IPS-15b (cell line): ENCODE results near the gene PFKFB4.

Experiments
- H3K27me3 ChIP-seq: one replicate; pipeline ENCODE4 v1.6.1; 2013; ENCODE audit warnings: low read length; ENCODE audit not compliant: control insufficient read depth, insufficient read depth
- H3K36me3 ChIP-seq: one replicate; pipeline ENCODE4 v1.6.1; 2013; ENCODE audit warnings: low read length; ENCODE audit not compliant: control insufficient read depth, insufficient read depth
- H3K4me1 ChIP-seq: one replicate; pipeline ENCODE4 v1.6.1; 2013; ENCODE audit warnings: mild to moderate bottlenecking, low read length; ENCODE audit not compliant: control insufficient read depth, insufficient read depth
- H3K4me3 ChIP-seq: one replicate; pipeline ENCODE4 v1.5.1; 2013; ENCODE audit warnings: low read depth, low read length
- H3K9ac ChIP-seq: one replicate; pipeline ENCODE4 v1.6.1; 2013; ENCODE audit warnings: low read depth, mild to moderate bottlenecking, low read length
- H3K9me3 ChIP-seq: one replicate; pipeline ENCODE4 v1.6.1; 2013; ENCODE audit warnings: mild to moderate bottlenecking, low read length; ENCODE audit not compliant: control insufficient read depth, insufficient read depth

Gene PFKFB4

GRCh38 chr3:48556796-48557626 is at the start of gene PFKFB4:
PFKFB4 (minus strand) TSS chr3:48556803; CDS start chr3:48556777, 26 bp downstream.
- H3K36me3 ChIP-seq = peaks cover 2% of the 10 kb centered on the region
- peaks cover 7% of the 10 kb centered on the region for H3K4me1 ChIP-seq
- H3K27me3 ChIP-seq = no peaks in the 10 kb centered on the region
- H3K9me3 ChIP-seq = no peaks in the 10 kb centered on the region
- H3K4me3 ChIP-seq = peak within 1 kb of the TSS; percentile 90
- H3K9ac ChIP-seq = peak within 1 kb of the TSS; percentile 70

- H3K9me3 ChIP-seq = no peaks in the 10 kb centered on the region
- H3K36me3 ChIP-seq = peaks cover 85% of the 10 kb centered on the region
- H3K9ac ChIP-seq = no peak overlapping the region
- no peaks in the 10 kb centered on the region for H3K4me1 ChIP-seq
- H3K4me3 ChIP-seq = no peak overlapping the region
- H3K27me3 ChIP-seq = no peaks in the 10 kb centered on the region
Measured at GRCh38 chr3:48601622-48601994, 45.0 kb upstream of the PFKFB4 start.

- H3K36me3 ChIP-seq = peaks cover 83% of the 10 kb centered on the region
- no peaks in the 10 kb centered on the region for H3K27me3 ChIP-seq
- peaks cover 3% of the 10 kb centered on the region for H3K4me1 ChIP-seq
- no peaks in the 10 kb centered on the region for H3K9me3 ChIP-seq
- H3K9ac ChIP-seq = no peak overlapping the region
- H3K4me3 ChIP-seq = no peak overlapping the region
Measured at GRCh38 chr3:48600711-48601621, 44.4 kb upstream of the PFKFB4 start.

- Histone ChIP-seq H3K4me3 (no peak overlapping the region), H3K9me3 (no peaks in the 10 kb centered on the region), H3K9ac (no peak overlapping the region), H3K36me3 (peaks cover 70% of the 10 kb centered on the region), H3K4me1 (peaks cover 4% of the 10 kb centered on the region), H3K27me3 (no peaks in the 10 kb centered on the region)
Measured at GRCh38 chr3:48599509-48600285, 43.1 kb upstream of the PFKFB4 start.

- Histone ChIP-seq H3K4me1 (peaks cover 5% of the 10 kb centered on the region), H3K9ac (no peak overlapping the region), H3K4me3 (no peak overlapping the region), H3K9me3 (no peaks in the 10 kb centered on the region), H3K36me3 (peaks cover 64% of the 10 kb centered on the region), H3K27me3 (no peaks in the 10 kb centered on the region)
Measured at GRCh38 chr3:48599077-48599501, 42.5 kb upstream of the PFKFB4 start.

GRCh38 chr3:48598323-48599076 is 41.9 kb upstream of the PFKFB4 start:
- Histone ChIP-seq H3K9ac (no peak overlapping the region), H3K9me3 (no peaks in the 10 kb centered on the region), H3K4me3 (no peak overlapping the region), H3K36me3 (peaks cover 59% of the 10 kb centered on the region), H3K4me1 (peaks cover 9% of the 10 kb centered on the region), H3K27me3 (no peaks in the 10 kb centered on the region)

GRCh38 chr3:48597408-48597800 is 40.8 kb upstream of the PFKFB4 start:
- Histone ChIP-seq H3K4me3 (no peak overlapping the region), H3K4me1 (peaks cover 9% of the 10 kb centered on the region), H3K27me3 (no peaks in the 10 kb centered on the region), H3K9me3 (no peaks in the 10 kb centered on the region), H3K36me3 (peaks cover 59% of the 10 kb centered on the region), H3K9ac (no peak overlapping the region)

GRCh38 chr3:48596676-48597407 is 40.2 kb upstream of the PFKFB4 start:
- Histone ChIP-seq H3K36me3 (peaks cover 61% of the 10 kb centered on the region), H3K9me3 (no peaks in the 10 kb centered on the region), H3K4me1 (peaks cover 9% of the 10 kb centered on the region), H3K27me3 (no peaks in the 10 kb centered on the region), H3K4me3 (no peak overlapping the region), H3K9ac (no peak overlapping the region)

- H3K4me3 ChIP-seq = no peak overlapping the region
- peaks cover 61% of the 10 kb centered on the region for H3K36me3 ChIP-seq
- no peak overlapping the region for H3K9ac ChIP-seq
- peaks cover 9% of the 10 kb centered on the region for H3K4me1 ChIP-seq
- no peaks in the 10 kb centered on the region for H3K9me3 ChIP-seq
- H3K27me3 ChIP-seq = no peaks in the 10 kb centered on the region
Measured at GRCh38 chr3:48596157-48596556, 39.6 kb upstream of the PFKFB4 start.

GRCh38 chr3:48595526-48596121 is 39.0 kb upstream of the PFKFB4 start:
- peaks cover 9% of the 10 kb centered on the region for H3K4me1 ChIP-seq
- H3K27me3 ChIP-seq = no peaks in the 10 kb centered on the region
- H3K9ac ChIP-seq = no peak overlapping the region
- peaks cover 61% of the 10 kb centered on the region for H3K36me3 ChIP-seq
- H3K9me3 ChIP-seq = no peaks in the 10 kb centered on the region
- H3K4me3 ChIP-seq = peak overlapping the region; percentile 31
